Astrocyte (in vitro differentiated cells and primary cell): ENCODE measurements around the gene ADAM33.

Source experiments
- CTCF ChIP-seq: IDR thresholded peaks from 2 replicates; pipeline ENCODE4 v1.5.1; 2011; ENCODE audit warnings: low read depth, mild to moderate bottlenecking, inconsistent platforms, low read length, moderate library complexity; ENCODE audit not compliant: insufficient read depth
- EZH2 ChIP-seq: IDR thresholded peaks from 2 replicates; pipeline ENCODE4 v1.6.1; 2012; ENCODE audit warnings: mild to moderate bottlenecking, low read length, inconsistent platforms; ENCODE audit not compliant: insufficient read depth

DNA sequence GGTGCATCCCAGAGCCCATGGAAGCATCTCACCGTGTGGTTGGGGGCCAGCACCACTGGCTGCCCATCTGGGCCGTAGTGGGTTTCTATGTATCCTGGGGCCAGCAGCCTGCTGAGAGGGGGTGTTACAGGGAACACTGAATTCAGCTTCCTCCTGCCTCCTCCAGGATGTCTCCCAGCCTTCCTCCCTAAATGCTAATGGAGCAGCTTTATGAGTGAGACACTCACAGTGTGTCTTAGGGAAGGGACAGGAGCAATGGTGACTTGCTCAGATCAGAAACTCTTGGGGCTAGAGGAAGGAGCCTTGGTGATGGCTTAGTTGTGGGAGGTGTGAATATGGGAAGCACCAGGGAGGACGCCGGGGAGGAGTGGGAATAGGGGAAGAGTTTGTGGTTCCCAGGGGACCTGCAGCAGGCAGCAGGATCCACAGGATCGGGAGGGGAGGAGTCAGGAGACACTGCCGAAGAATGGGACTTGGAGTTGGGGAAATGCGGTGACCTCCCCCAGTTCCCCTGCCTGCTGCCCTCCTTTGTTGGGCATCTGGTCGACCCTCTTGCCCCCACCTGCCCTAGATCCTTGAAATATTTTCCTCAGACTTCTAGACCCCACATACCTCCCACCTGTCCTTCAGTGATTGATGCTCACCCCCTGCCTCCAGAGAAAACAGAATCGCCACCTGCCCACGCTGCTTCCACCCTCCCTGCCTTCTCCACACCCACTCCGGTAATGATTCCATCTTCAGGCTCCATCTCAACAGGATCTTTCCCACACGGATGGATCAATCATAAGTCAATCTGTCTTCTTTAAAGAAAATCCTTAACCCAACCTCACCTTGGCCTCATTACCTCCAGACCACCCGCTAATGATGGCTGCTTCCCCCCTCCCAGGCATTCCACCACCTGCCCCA is 6.6 kb downstream of the ADAM33 start:
- TF ChIP-seq CTCF: no peak
- no peak for TF ChIP-seq EZH2
